GM10847 (cell line): Measurements from ENCODE around the gene CPZ.

ENCODE experiments used
- POLR2A ChIP-seq: IDR thresholded peaks from 2 replicates; pipeline ENCODE4 v1.6.1; 2011; ENCODE audit not compliant: insufficient read length; ENCODE audit errors: extremely low read depth

CPZ gene

DNA sequence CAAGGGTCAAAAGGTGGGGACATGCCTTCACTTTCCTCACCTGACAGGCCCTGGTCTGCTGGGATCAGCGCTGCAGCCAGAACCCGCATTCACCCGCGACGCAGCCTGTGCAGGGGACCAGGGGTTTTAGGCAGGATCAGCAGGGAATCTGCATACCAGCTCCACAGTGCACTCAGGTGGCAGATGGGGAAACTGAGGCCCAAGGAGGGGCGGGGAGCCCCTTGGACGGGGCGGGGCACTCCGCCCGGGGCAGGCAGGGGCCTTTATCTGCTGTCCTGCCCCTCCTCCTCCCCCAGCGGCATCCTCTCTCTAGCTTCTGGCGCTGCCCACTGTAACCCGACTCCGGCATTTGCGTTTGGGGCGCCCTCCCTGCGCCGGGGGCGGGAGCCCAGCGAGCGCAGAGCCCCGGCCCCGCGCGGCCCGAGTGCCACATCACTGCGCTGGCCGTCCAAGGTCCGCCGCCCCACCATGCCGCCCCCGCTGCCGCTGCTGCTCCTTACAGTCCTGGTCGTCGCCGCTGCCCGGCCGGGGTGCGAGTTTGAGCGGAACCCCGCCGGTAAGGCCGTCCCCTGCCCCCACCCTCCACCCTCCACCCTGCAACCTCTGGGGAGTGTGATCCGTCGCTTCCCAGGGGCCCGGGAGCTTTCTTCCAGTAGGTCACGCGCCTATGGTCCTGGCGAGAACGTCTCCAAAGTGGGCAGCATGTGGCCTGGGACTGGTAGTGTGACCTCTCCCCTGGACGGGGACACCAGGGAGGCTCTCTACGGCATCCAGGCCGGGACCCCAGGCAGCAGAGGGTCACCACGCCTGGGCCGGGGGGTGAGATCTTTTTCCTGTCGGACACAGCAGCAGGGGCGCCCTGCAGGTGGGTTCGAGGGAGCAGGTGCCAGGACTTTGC is at the start of gene CPZ:
Gene CPZ, plus strand, starts transcription at position 400 of the 898 bp plus-strand sequence. Its CDS starts 69 bp downstream, at position 469.
- TF ChIP-seq POLR2A, result no peak

DNA sequence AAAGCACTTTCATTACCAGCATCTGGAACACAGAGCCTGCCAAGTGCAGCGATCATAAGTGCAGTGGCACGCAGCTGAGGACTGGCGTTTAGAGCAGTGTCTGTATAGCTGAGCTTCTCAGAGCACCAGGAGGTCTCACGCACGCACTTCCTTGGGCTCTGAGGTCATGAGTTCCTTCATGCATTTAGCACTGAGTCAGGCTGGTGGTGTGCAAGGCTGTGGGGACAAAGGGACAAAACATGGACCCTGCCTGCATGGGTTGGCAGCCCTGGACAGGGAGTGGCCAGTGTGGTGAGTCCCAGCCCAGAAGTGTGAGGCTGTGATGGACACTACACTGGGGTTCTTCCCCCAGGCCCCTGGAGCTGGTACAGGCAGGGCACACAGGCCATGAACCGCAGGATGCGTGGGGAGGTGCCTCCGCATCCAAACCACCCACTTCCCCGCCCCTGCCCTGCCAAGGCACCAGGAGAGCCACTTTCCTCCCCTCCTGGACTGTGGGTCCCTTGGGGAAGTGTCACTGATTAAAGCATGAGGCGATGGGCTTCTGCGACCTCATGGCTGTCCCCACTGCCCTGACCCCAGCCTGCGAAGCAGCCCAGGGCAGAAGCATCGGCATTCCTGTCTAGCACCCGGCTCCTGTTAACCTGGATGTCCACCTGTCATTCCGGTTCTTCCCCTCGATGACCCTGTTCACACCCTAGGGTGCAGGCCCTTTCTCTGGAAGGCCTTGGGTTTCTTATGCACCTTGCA is 49.6 kb upstream of the CPZ start:
- TF ChIP-seq POLR2A, result no peak

DNA sequence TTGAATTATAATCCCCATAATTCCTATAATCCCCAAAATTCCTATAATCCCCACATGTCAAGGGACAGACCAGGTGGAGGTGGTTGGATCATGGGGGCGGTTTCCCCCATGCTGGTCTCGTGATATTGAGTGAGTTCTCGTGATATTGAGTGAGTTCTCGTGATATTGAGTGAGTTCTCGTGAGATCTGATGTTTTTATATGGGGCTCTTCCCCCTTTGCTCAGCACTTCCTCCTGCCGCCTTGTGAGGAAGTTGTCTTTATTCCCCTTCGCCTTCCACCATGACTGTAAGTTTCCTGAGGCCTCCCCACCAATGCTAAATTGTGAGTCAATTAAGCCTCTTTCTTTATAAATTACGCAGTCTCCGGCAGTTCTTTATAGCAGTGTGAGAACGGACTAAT is 48.9 kb upstream of the CPZ start:
- TF ChIP-seq POLR2A, result no peak

DNA sequence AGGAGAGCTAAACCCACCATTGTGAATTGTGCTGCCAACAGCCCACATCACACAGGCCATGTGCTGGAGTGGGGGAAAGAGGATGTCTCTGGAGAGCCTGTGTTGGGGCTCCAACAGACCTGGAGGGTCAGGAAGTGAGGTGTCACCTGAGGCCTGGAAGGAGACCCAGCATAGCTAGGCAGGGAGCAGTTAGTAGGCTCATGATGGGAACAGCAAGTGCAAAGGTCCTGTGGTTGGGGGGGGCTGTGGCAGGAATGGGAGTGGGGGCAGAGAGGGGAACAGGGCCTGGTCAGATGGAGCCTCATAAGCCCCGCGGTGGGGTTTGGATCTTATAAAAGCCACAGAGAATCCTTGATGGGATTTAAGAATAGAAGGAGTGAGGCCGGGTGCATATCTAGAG is 48.3 kb upstream of the CPZ start:
- no peak for TF ChIP-seq POLR2A

DNA sequence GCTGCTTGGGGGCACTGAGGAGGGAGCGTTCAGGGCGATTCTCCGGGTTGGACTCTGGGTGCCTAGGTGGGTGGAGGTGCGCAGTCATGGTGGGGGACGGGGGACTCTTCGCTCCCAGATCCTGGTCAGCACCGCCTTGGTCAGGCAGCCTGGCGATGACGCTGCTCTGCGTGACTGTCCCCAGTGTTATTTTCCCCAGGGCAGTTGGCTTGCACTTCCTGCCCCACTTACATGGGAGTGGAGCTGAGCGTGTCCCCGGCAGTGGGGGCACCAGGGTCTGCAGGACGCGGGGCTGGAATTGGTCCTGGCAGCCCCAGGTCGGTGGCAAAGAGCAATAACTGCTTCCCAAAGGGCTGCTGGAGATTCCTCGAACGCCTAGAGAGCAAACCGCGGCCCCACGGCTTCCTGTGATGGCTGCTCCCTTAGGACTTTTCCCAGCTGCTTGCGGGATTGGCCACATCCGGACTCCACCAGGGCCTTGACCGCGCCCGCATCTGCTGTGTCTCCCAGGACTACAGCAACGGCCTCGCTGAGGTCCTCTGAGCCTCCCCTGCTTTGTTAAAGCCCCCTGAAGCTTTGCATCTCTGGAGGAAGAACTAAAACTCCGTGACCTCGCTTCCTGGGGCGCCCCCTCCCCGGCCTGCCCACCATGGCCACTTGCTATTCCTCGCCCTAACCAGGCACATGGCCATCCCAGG is 47.7 kb upstream of the CPZ start:
- TF ChIP-seq POLR2A, result no peak

DNA sequence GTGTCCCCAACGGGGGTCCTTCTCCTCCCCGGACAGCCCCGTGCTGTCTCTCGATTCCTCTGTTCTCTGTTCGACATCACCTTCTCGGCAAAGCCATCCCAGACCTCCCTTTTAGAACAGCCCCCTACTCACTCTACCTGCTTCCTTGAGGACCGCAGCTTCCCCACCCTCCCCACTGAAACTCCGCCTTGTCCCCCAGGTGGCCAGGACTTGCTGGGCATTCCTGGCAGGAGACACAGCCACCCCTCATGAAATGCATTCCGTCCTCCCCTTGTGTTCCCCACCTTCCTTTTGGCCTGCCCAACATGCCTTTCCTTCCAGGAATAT is 47.2 kb upstream of the CPZ start:
- no peak for TF ChIP-seq POLR2A

DNA sequence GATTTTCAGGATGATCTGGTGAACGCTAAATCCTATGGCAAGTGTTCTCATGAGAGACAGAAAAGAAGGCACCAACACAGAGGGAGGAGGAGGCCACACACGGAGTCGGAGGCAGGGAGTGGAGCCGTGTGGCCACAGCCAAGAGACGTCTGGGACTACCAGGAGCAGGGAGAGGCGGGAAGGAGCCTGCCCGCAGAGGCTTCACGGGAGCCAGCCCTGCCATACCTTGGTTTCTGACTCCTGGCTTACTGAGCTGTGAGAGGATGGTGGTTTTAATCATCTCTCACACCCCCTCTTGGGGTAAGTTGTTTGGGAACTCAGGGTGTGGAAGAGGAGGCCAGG is 45.8 kb upstream of the CPZ start:
- no peak for TF ChIP-seq POLR2A

DNA sequence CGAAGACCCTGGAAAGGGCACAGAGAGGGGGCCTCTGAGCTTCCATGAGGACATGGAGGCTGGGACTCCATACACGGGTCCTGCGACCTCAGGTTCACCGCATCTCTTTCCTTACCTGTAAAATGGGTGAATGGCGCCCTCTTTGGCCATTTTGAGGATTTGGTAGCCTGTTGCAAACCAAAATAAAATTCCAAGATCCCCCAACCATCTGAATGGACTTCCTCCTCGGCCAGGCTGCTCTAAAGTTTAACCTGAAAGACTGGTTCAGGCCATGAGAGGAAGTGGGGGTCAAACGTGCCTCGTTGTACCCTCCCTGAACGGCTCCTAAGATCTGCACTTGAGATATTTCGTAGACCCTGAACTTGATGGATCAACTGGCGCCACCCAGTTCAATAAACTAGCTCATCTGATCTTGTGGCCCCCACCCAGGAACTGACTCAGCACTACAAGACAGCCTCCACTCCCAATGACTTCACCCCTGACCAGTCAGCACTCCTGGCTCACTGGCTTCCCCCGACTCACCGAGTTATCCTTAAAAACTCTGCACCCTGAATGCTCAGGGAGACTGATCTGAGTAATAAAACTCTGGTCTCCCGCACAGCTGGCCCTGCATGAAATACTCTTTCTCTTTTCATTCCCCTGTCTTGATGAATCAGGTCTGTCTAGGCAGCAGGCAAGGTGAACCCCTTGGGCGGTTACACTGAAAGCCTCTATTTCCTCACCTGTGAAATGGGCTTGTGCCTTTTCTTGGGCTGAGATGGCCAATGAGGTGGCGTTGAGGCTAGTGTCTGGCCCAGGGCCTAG is 45.3 kb upstream of the CPZ start:
- TF ChIP-seq POLR2A, result no peak

DNA sequence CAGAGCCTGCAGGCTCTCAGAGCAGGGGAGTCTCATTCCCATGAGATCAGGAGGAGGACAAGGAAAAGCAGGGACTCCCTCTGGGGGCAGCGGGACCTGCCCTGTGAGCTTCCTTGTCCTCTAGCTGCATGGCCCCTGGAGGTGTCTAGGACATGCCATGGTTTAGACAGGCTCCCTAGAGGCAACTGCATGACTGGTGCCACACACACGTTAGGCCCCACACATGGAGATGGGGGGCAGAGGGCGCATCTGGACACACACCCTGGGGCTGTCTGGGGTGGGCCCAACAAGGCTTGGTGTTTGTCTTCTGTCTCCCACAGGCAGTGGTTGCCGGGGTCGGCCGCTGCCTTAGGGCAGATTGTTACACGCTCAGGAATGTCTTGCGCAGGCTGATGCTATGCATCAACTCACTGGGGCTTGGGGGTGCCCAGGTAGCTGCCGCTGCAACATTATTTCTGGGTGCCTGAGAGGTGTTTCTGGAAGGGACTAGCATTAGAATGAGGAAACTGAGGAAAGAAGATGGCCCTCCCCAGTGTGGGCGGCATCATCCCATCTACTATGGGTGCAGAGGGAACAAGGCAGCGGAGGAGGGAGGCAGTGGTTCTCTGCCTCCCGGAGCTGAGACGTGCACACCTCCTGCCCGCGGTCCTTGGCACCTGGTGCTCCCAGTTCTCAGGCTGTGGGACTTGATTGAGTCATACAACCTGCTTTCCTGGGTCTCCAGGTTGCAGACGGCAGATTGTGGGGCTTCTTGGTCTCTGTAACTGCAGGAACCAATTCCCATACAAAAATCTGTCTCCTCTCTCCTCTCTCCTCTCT is 44.4 kb upstream of the CPZ start:
- TF ChIP-seq POLR2A, result no peak

DNA sequence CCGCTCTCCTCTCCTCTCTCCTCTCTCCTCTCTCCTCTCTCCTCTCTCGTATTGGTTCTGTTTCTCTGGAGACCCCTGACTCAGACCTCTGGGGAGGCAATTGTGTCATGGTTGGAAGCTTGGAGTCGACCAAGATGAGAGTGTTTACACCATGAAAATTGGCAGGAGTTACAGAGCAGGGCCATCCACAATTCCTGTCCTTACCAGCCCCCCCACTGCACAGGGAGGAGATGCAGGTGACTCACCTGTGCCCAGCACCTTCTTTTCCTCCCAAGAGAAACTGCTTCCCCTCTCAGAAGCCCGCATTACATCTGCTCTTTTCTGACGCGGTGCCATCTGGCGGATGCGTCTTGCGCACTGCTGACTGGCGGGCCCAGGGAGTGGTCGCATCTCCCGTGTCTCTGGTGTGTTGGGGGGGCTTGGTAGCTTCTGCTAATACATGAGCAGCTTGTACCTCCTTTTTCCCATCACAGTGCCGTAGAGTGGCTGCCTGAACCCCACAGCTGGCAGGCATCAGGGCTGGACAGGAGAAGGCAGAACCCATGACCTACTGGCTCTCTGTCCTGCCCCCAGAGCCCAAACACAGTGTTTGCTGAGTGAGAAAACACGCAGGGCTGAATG is 43.7 kb upstream of the CPZ start:
- TF ChIP-seq POLR2A, result no peak

DNA sequence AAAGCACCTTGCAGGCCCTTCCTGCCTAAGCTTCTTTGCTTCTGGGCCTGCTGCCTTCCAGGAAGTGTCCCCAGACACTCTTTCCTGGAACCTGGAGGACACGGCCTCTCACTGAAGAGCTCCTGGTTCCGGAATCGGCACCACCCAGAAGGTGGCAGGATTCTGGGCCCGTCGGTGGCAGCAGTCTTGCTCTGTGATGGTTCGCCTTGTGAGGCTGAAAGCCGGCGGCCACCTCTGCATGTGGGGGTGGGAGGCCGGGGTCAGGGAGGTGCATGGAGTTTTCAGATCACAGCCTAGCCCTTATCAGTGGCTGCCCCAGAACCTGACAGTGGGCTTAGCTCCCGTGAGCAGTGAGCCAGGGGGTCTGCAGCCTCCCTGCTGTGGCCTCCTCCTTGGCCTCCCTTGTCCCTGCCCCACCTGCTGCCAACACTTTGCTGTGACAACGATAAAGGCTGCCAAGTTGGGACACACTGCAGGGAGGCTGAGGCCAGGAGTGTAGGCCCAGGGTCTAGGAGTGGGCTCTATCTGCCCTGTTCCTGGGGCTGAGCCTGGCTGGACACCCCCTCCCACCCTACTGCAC is 43.1 kb upstream of the CPZ start:
- no peak for TF ChIP-seq POLR2A

DNA sequence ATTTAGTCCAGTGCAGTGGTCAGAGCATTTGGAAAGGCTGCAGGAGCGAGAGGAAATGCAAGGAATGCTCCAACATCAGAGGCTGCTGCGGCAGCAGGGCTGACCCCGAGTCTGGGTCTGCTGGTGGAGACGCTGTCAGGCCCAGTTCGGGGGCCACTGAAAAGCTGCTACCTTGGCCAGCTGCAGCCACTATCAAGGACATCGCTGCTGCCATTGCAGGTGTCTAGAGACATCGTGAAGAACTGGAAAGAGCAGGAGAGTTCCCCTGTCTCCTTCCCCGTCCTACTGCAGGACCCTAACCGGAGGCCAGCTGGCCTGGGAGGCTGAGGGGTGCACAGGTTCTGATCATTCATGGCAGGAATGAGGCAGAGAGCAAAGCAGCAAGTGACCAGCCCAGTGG is 41.9 kb upstream of the CPZ start:
- TF ChIP-seq POLR2A, result no peak

DNA sequence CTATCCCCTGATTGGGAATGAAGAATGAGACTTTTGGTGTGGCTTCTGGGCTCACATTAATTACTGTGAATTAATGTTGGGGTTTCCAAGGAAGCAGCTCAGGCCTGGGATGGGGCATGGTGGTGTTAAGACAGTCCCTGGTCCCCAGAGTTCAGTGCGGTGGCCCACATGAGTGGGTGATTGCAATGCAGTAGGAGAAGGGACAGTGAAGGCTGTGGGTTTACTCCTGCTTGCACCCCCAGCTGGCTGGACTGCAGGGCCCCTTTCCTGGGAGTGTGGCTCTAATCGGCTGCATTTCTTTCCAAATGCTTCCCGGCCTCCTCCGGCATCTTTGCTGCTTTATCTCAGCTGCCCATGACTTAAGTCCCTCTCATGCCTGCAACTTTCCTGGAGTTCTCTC is 40.5 kb upstream of the CPZ start:
- no peak for TF ChIP-seq POLR2A
